Heart right ventricle (tissue), 16 donors: ENCODE results near the gene VGLL4. TPM values are rescaled to one million over a fixed set of nuclear protein-coding genes. Genes with fewer than 3 reads are reported as not detected.
A peak's percentile ranks its signal among the peaks of the same experiment; 100 is the strongest.

Source experiments
- ATAC-seq, 8 donors: fragments of 200-7000 bp; cut with Tn5 transposase; one replicate each; pipeline ENCODE4 v1.9.1; 2020; ENCODE audit warnings: mild to moderate bottlenecking in 8 of 8, moderate library complexity in 8 of 8, moderate number of reproducible peaks in 1 of 8
- DNase-seq, 2 donors: peaks; one replicate each; pipeline ENCODE4 v3.0.0-alpha.2; 2020
- H3K27ac ChIP-seq, 10 donors: fragments of 200-600 bp; sonication (generic) in 2 of 10; one replicate each; pipeline versions ENCODE4 v1.5.0 to v1.8.0; 2020 to 2022; ENCODE audit warnings: mild to moderate bottlenecking in 3 of 10
- H3K27me3 ChIP-seq, 7 donors: fragments of 200-600 bp; one replicate each; pipeline ENCODE4 v1.8.0; 2021 to 2022; ENCODE audit warnings: mild to moderate bottlenecking in 2 of 7
- H3K36me3 ChIP-seq, 9 donors: fragments of 200-600 bp; sonication (generic) in 1 of 9; one replicate each; pipeline versions ENCODE4 v1.5.0 to v1.8.0; 2020 to 2022; ENCODE audit warnings: mild to moderate bottlenecking in 2 of 9
- H3K4me1 ChIP-seq, 9 donors: fragments of 200-600 bp; sonication (generic) in 1 of 9; one replicate each; pipeline versions ENCODE4 v1.5.0 to v1.8.0; 2020 to 2022; ENCODE audit warnings: mild to moderate bottlenecking in 4 of 9
- H3K4me3 ChIP-seq, 10 donors: fragments of 200-600 bp; sonication (generic) in 2 of 10; one replicate each; pipeline versions ENCODE4 v1.5.0 to v1.8.0; 2020 to 2022; ENCODE audit warnings: mild to moderate bottlenecking in 7 of 10, moderate library complexity in 2 of 10
- H3K9me3 ChIP-seq, 11 donors: fragments of 200-600 bp in 10 of 11; sonication (generic) in 2 of 11; one replicate each; pipeline versions ENCODE4 v1.5.0 to v1.8.0; 2013 to 2022; ENCODE audit warnings: mild to moderate bottlenecking in 2 of 11, control low read depth in 1 of 11, moderate library complexity in 1 of 11
- WGBS, 2 donors: extraction: QIAGEN DNeasy Blood & Tissue Kit; methylation state at CpG; one replicate each; pipeline ENCODE4 v1.1.7; 2013; ENCODE audit warnings: inconsistent platforms in 1 of 2; 5-methylcytosine and 5-hydroxymethylcytosine counted together
- intact Hi-C, 10 donors: fragments of 100-400 bp; cut with DNase I; formaldehyde crosslinking; loops; one replicate each; pipeline versions ENCODE4 v1.11.1 to v1.14.2; 2022
- polyA plus RNA-seq, 2 donors: library from polyadenylated mRNA; stranded (reverse); fragments of 200-250 nt; gene quantifications; one replicate each; pipeline ENCODE4 v1.2.3, GENCODE V29; 2013
- total RNA-seq, 10 donors: library from RNA; stranded (reverse); fragmentation: NEBNext Ultra II Directional in 3 of 10; extraction: Animal tissue kit (Norgen Biotek cat#: 25700) in 3 of 10; gene quantifications; one replicate each; pipeline versions ENCODE4 v1.2.1 to v1.2.4, GENCODE V29; 2021 to 2023
- TF ChIP-seq, protein P1 (sequence below), 9 donors: fragments of 200-600 bp; sonication (generic) in 2 of 9; IDR thresholded peaks; one replicate each; pipeline versions ENCODE4 v1.5.0 to v1.8.0; 2021 to 2022; ENCODE audit warnings: antibody characterized with exemption in 9 of 9, mild to moderate bottlenecking in 5 of 9, moderate library complexity in 1 of 9
- donor health status: Arrhythmogenic right ventricular cardiomyopathy.
- donor health status: ischemic (EF 13 %, LVEDD 7.1; RV severe dilation, severe dysfunction).
- donor health status: healthy with polysubstance abuse.
- donor health status: DM: no; HTN: yes; CAD: no.
- donor health status: DM: no; HTN: no; CAD: no.
- donor health status: ischemic (EF 25% LVEDD 6.9; RV normal size, moderate dysfunction).
- donor health status: ischemic (EF 25% LVEDD 5.7; RV mildly dilated, moderate dysfunction).
- donor health status: healthy.
- donor health status: DM: yes; HTN: yes; CAD: no.
- donor health status: Ischemic cardiomyopathy.
- donor health status: ischemic (EF 35%, LVEDD 5.7; RV mildly dilated, moderate dysfunction).
- donor health status: nonischemic (EF 11% LVEDD 7.7; RV severe dilation, severe dysfunction).
- donor health status: DM: yes; HTN: yes; CAD: no.
- donor health status: PGD.
- donor health status: ischemic (EF 29% LVEDD 5.4; RV normal size, mild dysfunction).
- donor health status: nonischemic (EF 23%, LVEDD 6.1; RV moderate dilation, normal function).

Gene VGLL4
- total and polyA plus RNA-seq, 12 donors = 14.5 to 46.1 (median 29.6) TPM

GRCh38 chr3:11632564-11632963, 11.2 kb downstream of the VGLL4 start:
- H3K4me3 ChIP-seq = peak overlapping the region in 2 of 10 donors; percentile 19 to 36
- ATAC-seq (no peak), DNase-seq (no peak)
- WGBS, 2 donors = 11 to 15% methylated on average over 2 of the region's 2 CpGs
- TF ChIP-seq, protein P1, sequence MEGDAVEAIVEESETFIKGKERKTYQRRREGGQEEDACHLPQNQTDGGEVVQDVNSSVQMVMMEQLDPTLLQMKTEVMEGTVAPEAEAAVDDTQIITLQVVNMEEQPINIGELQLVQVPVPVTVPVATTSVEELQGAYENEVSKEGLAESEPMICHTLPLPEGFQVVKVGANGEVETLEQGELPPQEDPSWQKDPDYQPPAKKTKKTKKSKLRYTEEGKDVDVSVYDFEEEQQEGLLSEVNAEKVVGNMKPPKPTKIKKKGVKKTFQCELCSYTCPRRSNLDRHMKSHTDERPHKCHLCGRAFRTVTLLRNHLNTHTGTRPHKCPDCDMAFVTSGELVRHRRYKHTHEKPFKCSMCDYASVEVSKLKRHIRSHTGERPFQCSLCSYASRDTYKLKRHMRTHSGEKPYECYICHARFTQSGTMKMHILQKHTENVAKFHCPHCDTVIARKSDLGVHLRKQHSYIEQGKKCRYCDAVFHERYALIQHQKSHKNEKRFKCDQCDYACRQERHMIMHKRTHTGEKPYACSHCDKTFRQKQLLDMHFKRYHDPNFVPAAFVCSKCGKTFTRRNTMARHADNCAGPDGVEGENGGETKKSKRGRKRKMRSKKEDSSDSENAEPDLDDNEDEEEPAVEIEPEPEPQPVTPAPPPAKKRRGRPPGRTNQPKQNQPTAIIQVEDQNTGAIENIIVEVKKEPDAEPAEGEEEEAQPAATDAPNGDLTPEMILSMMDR (IDR thresholded peaks at IDR 0.05) = no peak
- H3K27me3 ChIP-seq = no peaks in the 10 kb centered on the region
- peaks cover 16 to 100% (median 84%) of the 10 kb centered on the region in 9 donors for H3K4me1 ChIP-seq
- intact Hi-C loops = loop anchor here in 2 of 10 donors (10.0 kb wide), 2 partner anchors 48 to 68 kb away; no protein-coding TSS in a partner anchor
- no peaks in the 10 kb centered on the region for H3K9me3 ChIP-seq
- peak overlapping the region in 7 of 10 donors; percentile 46 to 96 (median 80) for H3K27ac ChIP-seq
- no peaks in the 10 kb centered on the region for H3K36me3 ChIP-seq

- Histone ChIP-seq H3K9me3 (no peaks in the 10 kb centered on the region), H3K4me3 (peak overlapping the region in 1 of 10 donors; percentile 36), H3K27me3 (no peaks in the 10 kb centered on the region), H3K4me1 (peaks cover 16 to 100% (median 80%) of the 10 kb centered on the region in 9 donors), H3K36me3 (no peaks in the 10 kb centered on the region), H3K27ac (peak overlapping the region in 5 of 10 donors; percentile 21 to 96 (median 95))
- 64 to 66% methylated on average over 9 of the region's 9 CpGs for WGBS, 2 donors
- DNase-seq (no peak), ATAC-seq (no peak)
- intact Hi-C loops = loop anchor here in 2 of 10 donors (10.0 kb wide), 2 partner anchors 47 to 67 kb away; no protein-coding TSS in a partner anchor
- TF ChIP-seq, protein P1 (IDR thresholded peaks at IDR 0.05) = no peak
Observed at GRCh38 chr3:11631820-11632219, 11.9 kb downstream of the VGLL4 start.

DNA sequence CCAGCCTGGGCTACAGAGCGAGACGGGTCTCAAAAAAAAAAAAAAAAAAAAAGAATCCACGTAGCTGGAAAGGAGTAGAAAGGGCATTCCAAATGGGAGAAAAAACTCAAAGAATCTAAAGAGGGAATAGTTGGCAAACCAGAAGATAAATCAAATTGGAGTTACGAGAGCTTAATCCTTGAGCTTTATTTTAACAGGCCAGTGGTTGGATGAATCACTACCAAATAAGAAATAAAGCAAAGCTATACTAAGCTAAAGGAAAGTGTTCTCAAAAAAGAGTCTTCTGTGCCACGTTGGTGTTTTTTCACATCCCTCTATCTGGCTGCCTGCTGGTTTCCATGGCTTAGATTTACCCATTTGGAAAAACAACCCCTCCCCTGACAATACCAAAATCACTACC, 14.0 kb downstream of the VGLL4 start:
- Histone ChIP-seq H3K9me3 (no peaks in the 10 kb centered on the region), H3K27me3 (no peaks in the 10 kb centered on the region), H3K27ac (no peak overlapping the region), H3K4me3 (no peak overlapping the region), H3K4me1 (peaks cover 10 to 100% (median 78%) of the 10 kb centered on the region in 9 donors), H3K36me3 (no peaks in the 10 kb centered on the region)
- DNase-seq (no peak), ATAC-seq (no peak)
- TF ChIP-seq, protein P1 (IDR thresholded peaks at IDR 0.05) = no peak
- intact Hi-C loops = loop anchor here in 2 of 10 donors (10.0 kb wide), 2 partner anchors 45 to 65 kb away; no protein-coding TSS in a partner anchor
- 43 to 48% methylated on average over 5 of the region's 5 CpGs for WGBS, 2 donors

DNA sequence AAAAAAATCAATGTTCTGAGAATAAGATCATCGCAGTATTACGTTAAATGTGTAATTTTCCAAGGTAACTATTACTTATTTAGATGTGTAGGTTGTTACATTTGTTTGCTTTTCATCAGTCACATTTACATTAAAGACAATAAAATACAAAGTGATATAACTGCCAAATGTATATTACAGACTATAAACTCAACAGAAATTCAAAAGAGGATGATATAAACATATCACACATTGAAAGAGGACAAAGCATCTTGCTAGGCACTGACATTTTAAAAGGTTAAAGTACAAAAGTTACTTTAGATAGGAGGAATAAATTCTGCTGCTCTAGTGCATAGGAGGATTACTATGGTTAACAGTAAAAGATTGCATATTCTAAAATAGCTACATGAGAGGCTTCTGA, 16.1 kb downstream of the VGLL4 start:
- H3K27ac ChIP-seq = no peak overlapping the region
- H3K4me3 ChIP-seq = no peak overlapping the region
- no peaks in the 10 kb centered on the region for H3K9me3 ChIP-seq
- peaks cover 6 to 100% (median 74%) of the 10 kb centered on the region in 9 donors for H3K4me1 ChIP-seq
- TF ChIP-seq, protein P1 (IDR thresholded peaks at IDR 0.05) = no peak
- intact Hi-C loops = no loop called here
- 94 to 97% methylated on average over 2 of the region's 2 CpGs for WGBS, 2 donors
- no peaks in the 10 kb centered on the region for H3K36me3 ChIP-seq
- H3K27me3 ChIP-seq = no peaks in the 10 kb centered on the region
- no peak for DNase-seq
- no peak for ATAC-seq
